ENCODE measurements around the gene PGAM1.

- TF ChIP-seq CTCF (IDR thresholded peaks at IDR 0.05; ENCODE audit: low read depth, low read length) (peak; percentile 70), MAX (IDR thresholded peaks at IDR 0.05; ENCODE audit: low read depth, low read length) (peak; percentile 81), POLR2A (IDR thresholded peaks at IDR 0.05; ENCODE audit: extremely low read depth, insufficient read length) (peak; percentile 77), MYC (IDR thresholded peaks at IDR 0.05; ENCODE audit: low read depth, low read length) (0 out of 2 replicates have a peak, but pooled peaks have one; percentile 43)
Measured at GRCh38 chr10:97425964-97426775, at the start of gene PGAM1.
